ENCODE measurements around the gene ZNF664. TPM values are rescaled to one million over a fixed set of nuclear protein-coding genes. Genes with fewer than 3 reads are reported as not detected.

Gene ZNF664
- polyA plus RNA-seq, 2 donors: 16.6 to 18.3 TPM

GRCh38 chr12:124055066-124055465, 82.1 kb downstream of the ZNF664 start:
- H3K36me3 ChIP-seq (ENCODE audit: control insufficient read depth in 2 of 2, insufficient read depth in 2 of 2, low read length in 1 of 2): no peaks in the 10 kb centered on the region
- 94% methylated on average over 1 of the region's 1 CpG; no CpG with 5 or more reads in 1 of the 2 donors for WGBS, 2 donors
- no peak overlapping the region for H3K4me3 ChIP-seq (ENCODE audit: low read depth in 1 of 2, low read length in 2 of 2)
- no peaks in the 10 kb centered on the region for H3K27me3 ChIP-seq (ENCODE audit: control insufficient read depth in 1 of 2, insufficient read depth in 2 of 2, low read length in 2 of 2)
- no peaks in the 10 kb centered on the region for H3K4me1 ChIP-seq (ENCODE audit: control insufficient read depth in 2 of 2, insufficient read depth in 2 of 2, low read length in 1 of 2)
- H3K27ac ChIP-seq (ENCODE audit: low read depth in 2 of 2, low read length in 1 of 2): no peak overlapping the region
- no peaks in the 10 kb centered on the region for H3K9me3 ChIP-seq (ENCODE audit: control insufficient read depth in 2 of 2, insufficient read depth in 1 of 2, low read depth in 1 of 2, low read length in 1 of 2)

- 94 to 96% methylated on average over 2 of the region's 2 CpGs for WGBS, 2 donors
- Histone ChIP-seq H3K27ac (ENCODE audit: low read depth in 2 of 2, low read length in 1 of 2) (no peak overlapping the region), H3K27me3 (ENCODE audit: control insufficient read depth in 1 of 2, insufficient read depth in 2 of 2, low read length in 2 of 2) (no peaks in the 10 kb centered on the region), H3K36me3 (ENCODE audit: control insufficient read depth in 2 of 2, insufficient read depth in 2 of 2, low read length in 1 of 2) (no peaks in the 10 kb centered on the region), H3K9me3 (ENCODE audit: control insufficient read depth in 2 of 2, insufficient read depth in 1 of 2, low read depth in 1 of 2, low read length in 1 of 2) (no peaks in the 10 kb centered on the region), H3K4me1 (ENCODE audit: control insufficient read depth in 2 of 2, insufficient read depth in 2 of 2, low read length in 1 of 2) (no peaks in the 10 kb centered on the region), H3K4me3 (ENCODE audit: low read depth in 1 of 2, low read length in 2 of 2) (no peak overlapping the region)
These were observed 84.7 kb downstream of the ZNF664 start for GRCh38 chr12:124057691-124058090.

- H3K9me3 ChIP-seq (ENCODE audit: control insufficient read depth in 2 of 2, insufficient read depth in 1 of 2, low read depth in 1 of 2, low read length in 1 of 2): no peaks in the 10 kb centered on the region
- no peaks in the 10 kb centered on the region for H3K4me1 ChIP-seq (ENCODE audit: control insufficient read depth in 2 of 2, insufficient read depth in 2 of 2, low read length in 1 of 2)
- no peaks in the 10 kb centered on the region for H3K27me3 ChIP-seq (ENCODE audit: control insufficient read depth in 1 of 2, insufficient read depth in 2 of 2, low read length in 2 of 2)
- H3K27ac ChIP-seq (ENCODE audit: low read depth in 2 of 2, low read length in 1 of 2): no peak overlapping the region
- no peak overlapping the region for H3K4me3 ChIP-seq (ENCODE audit: low read depth in 1 of 2, low read length in 2 of 2)
- no peaks in the 10 kb centered on the region for H3K36me3 ChIP-seq (ENCODE audit: control insufficient read depth in 2 of 2, insufficient read depth in 2 of 2, low read length in 1 of 2)
- WGBS, 2 donors: 86 to 95% methylated on average over 3 of the region's 3 CpGs
These were observed 86.7 kb downstream of the ZNF664 start for GRCh38 chr12:124059752-124060151.

Other genes starting within 250 kb of the ZNF664 start
- gene DNAH10, start 210.9 kb upstream of the ZNF664 start, polyA plus RNA-seq: under 1 TPM in 1 of 2 donors, not detected in 1; 0.01 TPM
- gene CCDC92, start 384 bp upstream of the ZNF664 start, polyA plus RNA-seq: 10 to 100 TPM; 14.0 to 17.5 TPM

Measured in esophagus (tissue), 2 donors.